ENCODE results near the gene GPLD1. TPM values are rescaled to one million over a fixed set of nuclear protein-coding genes. Genes with fewer than 3 reads are reported as not detected.

GPLD1 gene
- total RNA-seq, 4 donors from 2014 or later: 24.4 to 69.6 (median 50.8) TPM

GRCh38 chr6:24534329-24534728 lies 45.0 kb upstream of the GPLD1 start:
- 91 to 99% methylated on average over 5 of the region's 5 CpGs for WGBS, 2 donors
- no peak for DNase-seq (ENCODE audit: low spot score in 2 of 2)
- intact Hi-C loops (cut with DNase I; ENCODE audit: low total_unique reads): no loop called here
- TF ChIP-seq CTCF (IDR thresholded peaks at IDR 0.05) (no peak), POLR2A (IDR thresholded peaks at IDR 0.05) (no peak)
- no peak overlapping the region for H3K4me3 ChIP-seq (ENCODE audit: low read depth, poor library complexity, severe bottlenecking)

GRCh38 chr6:24529985-24530384 lies 40.6 kb upstream of the GPLD1 start:
- DNase-seq (ENCODE audit: low spot score in 2 of 2): no peak
- no peak overlapping the region for H3K4me3 ChIP-seq (ENCODE audit: low read depth, poor library complexity, severe bottlenecking)
- TF ChIP-seq POLR2A (IDR thresholded peaks at IDR 0.05) (no peak), CTCF (IDR thresholded peaks at IDR 0.05) (no peak)
- 62 to 69% methylated on average over 1 of the region's 1 CpG for WGBS, 2 donors
- intact Hi-C loops (cut with DNase I; ENCODE audit: low total_unique reads): no loop called here

- no peak for DNase-seq (ENCODE audit: low spot score in 2 of 2)
- 65 to 70% methylated on average over 5 of the region's 5 CpGs for WGBS, 2 donors
- intact Hi-C loops (cut with DNase I; ENCODE audit: low total_unique reads): no loop called here
- TF ChIP-seq POLR2A (IDR thresholded peaks at IDR 0.05): no peak
- TF ChIP-seq CTCF (IDR thresholded peaks at IDR 0.05): no peak
- H3K4me3 ChIP-seq (ENCODE audit: low read depth, poor library complexity, severe bottlenecking): no peak overlapping the region
These were observed 35.4 kb upstream of the GPLD1 start for GRCh38 chr6:24524805-24525204.

GRCh38 chr6:24524329-24524728 lies 35.0 kb upstream of the GPLD1 start:
- 84 to 92% methylated on average over 3 of the region's 3 CpGs for WGBS, 2 donors
- no peak overlapping the region for H3K4me3 ChIP-seq (ENCODE audit: low read depth, poor library complexity, severe bottlenecking)
- intact Hi-C loops (cut with DNase I; ENCODE audit: low total_unique reads): no loop called here
- no peak for TF ChIP-seq POLR2A (IDR thresholded peaks at IDR 0.05)
- TF ChIP-seq CTCF (IDR thresholded peaks at IDR 0.05): no peak
- no peak for DNase-seq (ENCODE audit: low spot score in 2 of 2)

- 78 to 82% methylated on average over 13 of the region's 13 CpGs for WGBS, 2 donors
- intact Hi-C loops (cut with DNase I; ENCODE audit: low total_unique reads): no loop called here
- no peak overlapping the region for H3K4me3 ChIP-seq (ENCODE audit: low read depth, poor library complexity, severe bottlenecking)
- TF ChIP-seq POLR2A (IDR thresholded peaks at IDR 0.05) (no peak), CTCF (IDR thresholded peaks at IDR 0.05) (no peak)
- no peak for DNase-seq (ENCODE audit: low spot score in 2 of 2)
These were observed 33.1 kb upstream of the GPLD1 start for GRCh38 chr6:24522228-24523176.
